Measurements from ENCODE around the gene SYT17. TPM values are rescaled to one million over a fixed set of nuclear protein-coding genes. Genes with fewer than 3 reads are reported as not detected.

The SYT17 gene
- polyA plus RNA-seq, 2 of the 4 experiments (the other 2 are of a cell fraction): 9.8 to 18.7 TPM

DNA sequence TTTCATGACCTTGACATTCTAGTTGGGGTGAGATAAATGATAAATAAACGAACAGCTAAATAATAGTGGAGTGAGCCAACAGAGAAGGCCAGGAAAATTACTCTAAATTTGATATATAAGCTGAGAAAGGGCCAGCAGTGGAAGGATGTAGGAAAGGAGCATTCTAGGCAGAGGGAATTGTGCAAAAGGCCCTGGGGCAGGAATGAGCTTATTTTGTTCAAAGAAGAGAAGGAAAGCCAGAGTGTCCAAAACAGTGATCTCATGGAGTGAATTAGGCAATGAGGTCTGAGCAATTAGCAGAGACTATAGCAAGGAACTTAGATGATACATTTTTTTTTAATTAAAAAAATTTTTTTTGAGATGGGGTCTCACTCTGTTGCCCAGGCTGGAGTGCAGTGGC lies 74.1 kb downstream of the SYT17 start:
- POLR2A ChIA-PET: no interaction called here
- no peak overlapping the region for H3K4me3 ChIP-seq
- no peaks in the 10 kb centered on the region for H3K9me3 ChIP-seq
- TF ChIP-seq HOXB13 (CRISPR knock-in tag; IDR thresholded peaks at IDR 0.05; ENCODE audit: low read depth) (no peak), RAD21 (conservative IDR thresholded peaks at IDR 0.05 in 1 of 2, IDR thresholded peaks at IDR 0.05 in 1 of 2) (no peak), KDM5A (IDR thresholded peaks at IDR 0.05) (no peak), NFE2L2 (conservative IDR thresholded peaks at IDR 0.05; ENCODE audit: low read length) (no peak), CEBPB (IDR thresholded peaks at IDR 0.05) (no peak), FOSL2 (IDR thresholded peaks at IDR 0.05) (no peak), FOSL2 (CRISPR knock-in tag; IDR thresholded peaks at IDR 0.05) (no peak)
- TF ChIP-seq, protein P1, sequence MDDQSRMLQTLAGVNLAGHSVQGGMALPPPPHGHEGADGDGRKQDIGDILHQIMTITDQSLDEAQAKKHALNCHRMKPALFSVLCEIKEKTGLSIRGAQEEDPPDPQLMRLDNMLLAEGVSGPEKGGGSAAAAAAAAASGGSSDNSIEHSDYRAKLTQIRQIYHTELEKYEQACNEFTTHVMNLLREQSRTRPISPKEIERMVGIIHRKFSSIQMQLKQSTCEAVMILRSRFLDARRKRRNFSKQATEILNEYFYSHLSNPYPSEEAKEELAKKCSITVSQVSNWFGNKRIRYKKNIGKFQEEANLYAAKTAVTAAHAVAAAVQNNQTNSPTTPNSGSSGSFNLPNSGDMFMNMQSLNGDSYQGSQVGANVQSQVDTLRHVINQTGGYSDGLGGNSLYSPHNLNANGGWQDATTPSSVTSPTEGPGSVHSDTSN (IDR thresholded peaks at IDR 0.05): no peak
- CTCF ChIA-PET: no interaction called here
- 30% methylated on average over 1 of the region's 1 CpG for WGBS (ENCODE audit: missing lambda C conversion rate)
- H3K4me1 ChIP-seq: no peaks in the 10 kb centered on the region
- H3K4me2 ChIP-seq: no peak overlapping the region
- FAIRE-seq (no peak), ATAC-seq (no peak), DNase-seq (ENCODE audit: low read depth in 1 of 2, low spot score in 1 of 2) (no peak)
- H3K27ac ChIP-seq: no peak overlapping the region

DNA sequence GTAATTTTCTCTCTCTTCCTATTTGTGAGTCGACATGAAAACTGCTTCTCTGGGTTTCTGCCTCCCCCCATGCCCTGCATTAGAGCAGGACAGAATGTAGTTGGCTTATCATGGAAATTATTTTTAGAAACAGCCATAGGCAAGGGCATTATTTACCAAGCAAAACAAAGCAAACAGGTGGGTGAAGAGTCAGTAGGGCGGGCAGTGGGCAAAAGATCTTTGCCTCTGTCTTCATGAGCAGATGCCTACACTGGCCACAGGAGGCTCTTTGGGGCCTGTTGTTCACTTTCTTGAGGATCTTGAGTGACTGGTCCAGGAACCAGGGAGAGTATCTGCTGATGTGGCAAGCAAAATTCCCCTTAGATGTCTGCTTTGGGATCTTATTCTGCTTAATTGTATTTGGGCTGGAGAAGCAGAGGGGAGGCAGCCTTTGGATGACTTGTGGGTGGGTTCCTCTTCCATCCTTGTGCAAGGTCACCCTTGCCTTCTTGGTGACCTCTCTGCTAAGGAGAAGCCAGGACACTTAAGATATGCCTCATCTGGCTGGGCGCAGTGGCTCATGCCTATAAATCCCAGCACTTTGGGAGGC lies 75.0 kb downstream of the SYT17 start:
- no peak overlapping the region for H3K27ac ChIP-seq

DNA sequence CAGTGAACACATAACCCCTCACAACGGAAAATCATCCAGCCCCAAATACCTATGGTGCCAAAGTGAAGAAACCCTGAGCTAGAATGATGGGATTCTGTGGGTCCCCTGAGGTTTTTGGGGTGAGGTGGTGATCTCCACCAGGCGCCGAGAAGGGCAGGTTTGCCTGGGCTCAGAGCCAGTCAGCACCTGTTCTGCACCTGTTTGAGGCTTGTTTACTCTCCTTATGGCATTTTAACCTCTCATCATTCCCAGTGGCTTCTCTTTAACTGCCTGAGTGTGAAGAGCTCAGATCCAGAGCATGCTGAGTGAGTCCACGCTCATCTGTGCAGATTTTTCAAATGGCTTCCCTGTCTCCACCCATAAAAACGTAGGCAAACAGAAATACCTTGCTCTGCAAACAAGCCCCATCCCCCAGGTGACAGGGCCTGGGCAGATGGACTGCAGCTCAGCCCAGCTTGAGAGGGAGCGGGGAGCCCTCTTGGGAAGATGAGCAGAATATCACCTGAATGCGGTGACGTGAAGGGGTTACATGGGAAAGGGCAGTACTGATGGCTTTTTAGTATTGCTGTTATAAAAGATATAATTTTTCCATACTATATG lies 77.4 kb downstream of the SYT17 start:
- Histone ChIP-seq H3K27ac (no peak overlapping the region), H3K4me1 (no peaks in the 10 kb centered on the region), H3K4me3 (no peak overlapping the region), H3K9me3 (no peaks in the 10 kb centered on the region), H3K4me2 (no peak overlapping the region)
- no peak for ATAC-seq
- ChIA-PET CTCF (interaction anchor here (0.6 kb wide), 2 partner anchors 139 to 280 kb away, joined by 3 read pairs; no protein-coding TSS in a partner anchor), POLR2A (interaction anchor here (0.6 kb wide), 1 partner anchor 154 kb away, joined by 3 read pairs; no protein-coding TSS in a partner anchor)
- 89% methylated on average over 8 of the region's 8 CpGs for WGBS (ENCODE audit: missing lambda C conversion rate)
- DNase-seq (ENCODE audit: low read depth in 1 of 2, low spot score in 1 of 2): no peak
- TF ChIP-seq KDM1A (IDR thresholded peaks at IDR 0.05; ENCODE audit: low read depth) (no peak), EP300 (IDR thresholded peaks at IDR 0.05) (no peak), FOSB (CRISPR knock-in tag; IDR thresholded peaks at IDR 0.05) (no peak)
- FAIRE-seq: no peak

More for the DNA sequence above, 75.0 kb downstream of the SYT17 start:
- FAIRE-seq (no peak), DNase-seq (ENCODE audit: low read depth in 1 of 2, low spot score in 1 of 2) (peak in 1 of 2 experiments; percentile 19), ATAC-seq (peak; percentile 47 to 65; a peak in 3 of 6 replicates)
- H3K4me1 ChIP-seq: no peaks in the 10 kb centered on the region
- TF ChIP-seq RFX5 (IDR thresholded peaks at IDR 0.05): no peak
- TF ChIP-seq CHD4 (IDR thresholded peaks at IDR 0.05; ENCODE audit: borderline replicate concordance): no peak
- POLR2A ChIA-PET: no interaction called here
- no peak overlapping the region for H3K4me3 ChIP-seq
- no peaks in the 10 kb centered on the region for H3K9me3 ChIP-seq
- CTCF ChIA-PET: no interaction called here
- no peak overlapping the region for H3K4me2 ChIP-seq
- 60% methylated on average over 3 of the region's 3 CpGs for WGBS (ENCODE audit: missing lambda C conversion rate)

- 72% methylated on average over 2 of the region's 2 CpGs for WGBS (ENCODE audit: missing lambda C conversion rate)
- POLR2A ChIA-PET: no interaction called here
- no peaks in the 10 kb centered on the region for H3K4me1 ChIP-seq
Measured at GRCh38 chr16:19252904-19253303, 84.9 kb downstream of the SYT17 start.

More at GRCh38 chr16:19252904-19253303, 84.9 kb downstream of the SYT17 start:
- H3K4me3 ChIP-seq: no peak overlapping the region
- no peak overlapping the region for H3K4me2 ChIP-seq
- no peak for FAIRE-seq
- TF ChIP-seq CBX8 (IDR thresholded peaks at IDR 0.05) (no peak), HEYL (CRISPR knock-in tag; IDR thresholded peaks at IDR 0.05) (no peak), MAFK (IDR thresholded peaks at IDR 0.05; ENCODE audit: partially characterized antibody) (no peak), HOXB13 (CRISPR knock-in tag; IDR thresholded peaks at IDR 0.05; ENCODE audit: low read depth) (no peak), CHD2 (IDR thresholded peaks at IDR 0.05; ENCODE audit: low read length, partially characterized antibody) (no peak), BHLHE40 (IDR thresholded peaks at IDR 0.05; ENCODE audit: low read depth, low read length) (no peak), HES2 (IDR thresholded peaks at IDR 0.05) (no peak), JUNB (IDR thresholded peaks at IDR 0.05) (no peak), CBX2 (IDR thresholded peaks at IDR 0.05; ENCODE audit: borderline replicate concordance, low read depth) (no peak), SREBF2 (IDR thresholded peaks at IDR 0.05) (no peak), ZFP36 (IDR thresholded peaks at IDR 0.05; ENCODE audit: borderline replicate concordance, partially characterized antibody) (no peak), CHD4 (IDR thresholded peaks at IDR 0.05; ENCODE audit: borderline replicate concordance) (no peak), MAX (IDR thresholded peaks at IDR 0.05) (no peak), FOSL2 (IDR thresholded peaks at IDR 0.05) (no peak), FOSL2 (CRISPR knock-in tag; IDR thresholded peaks at IDR 0.05) (no peak), BCL3 (IDR thresholded peaks at IDR 0.05) (no peak), TP53 (CRISPR knock-in tag; IDR thresholded peaks at IDR 0.05) (no peak)
- TF ChIP-seq, protein P2, sequence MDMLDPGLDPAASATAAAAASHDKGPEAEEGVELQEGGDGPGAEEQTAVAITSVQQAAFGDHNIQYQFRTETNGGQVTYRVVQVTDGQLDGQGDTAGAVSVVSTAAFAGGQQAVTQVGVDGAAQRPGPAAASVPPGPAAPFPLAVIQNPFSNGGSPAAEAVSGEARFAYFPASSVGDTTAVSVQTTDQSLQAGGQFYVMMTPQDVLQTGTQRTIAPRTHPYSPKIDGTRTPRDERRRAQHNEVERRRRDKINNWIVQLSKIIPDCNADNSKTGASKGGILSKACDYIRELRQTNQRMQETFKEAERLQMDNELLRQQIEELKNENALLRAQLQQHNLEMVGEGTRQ (IDR thresholded peaks at IDR 0.05): no peak
- DNase-seq (ENCODE audit: low read depth in 1 of 2, low spot score in 1 of 2): no peak
- no peak overlapping the region for H3K27ac ChIP-seq
- no peaks in the 10 kb centered on the region for H3K9me3 ChIP-seq
- ATAC-seq: no peak
- CTCF ChIA-PET: interaction anchor here (0.6 to 0.8 kb wide), 2 partner anchors 122 to 166 kb away, joined by 3 read pairs; no protein-coding TSS in a partner anchor

Data from A549 (cell line).